ENCODE results near the gene S100PBP.

Gene S100PBP

DNA sequence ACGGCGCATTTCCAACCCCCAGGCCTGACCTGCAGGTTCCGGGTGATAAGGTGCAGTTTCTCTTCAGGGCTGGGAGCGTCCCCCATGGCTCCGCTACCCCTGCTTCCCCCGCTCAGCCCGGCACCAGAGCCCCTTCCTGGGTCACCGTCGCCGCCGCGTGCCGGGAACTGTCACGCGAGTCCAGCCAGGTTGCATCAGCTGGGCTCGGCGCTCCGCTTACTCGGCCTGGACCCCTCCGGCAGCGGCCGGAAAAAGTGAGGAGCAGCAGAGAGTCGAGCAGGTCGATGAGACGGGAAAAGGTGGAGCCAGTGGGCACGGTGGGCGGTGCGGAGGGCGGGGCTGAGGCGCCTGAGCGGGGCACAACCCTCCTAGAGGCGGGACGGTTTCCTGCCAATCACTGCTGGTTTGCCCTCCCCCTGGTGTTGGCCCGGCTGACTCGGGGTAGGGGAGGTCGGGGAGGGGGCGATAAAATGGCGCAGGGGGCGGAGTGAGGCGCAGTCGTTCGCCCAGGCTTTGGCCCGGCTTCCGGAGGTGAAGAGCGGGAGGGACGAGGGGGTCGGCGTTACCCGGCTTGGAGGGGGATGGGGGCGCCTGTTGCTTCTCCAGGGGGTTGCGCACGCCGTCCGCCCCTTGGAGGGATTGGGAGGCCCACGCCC is at the start of gene S100PBP, which contains the start of gene YARS1:
Gene S100PBP (plus strand): TSS at position 495 of the 656 bp plus-strand sequence. CDS start 8,447 bp downstream, outside the sequence.
Gene YARS1 (minus strand): TSS at position 200 of the 656 bp plus-strand sequence. CDS start 114 bp downstream, at position 86.
- peak; percentile 99 for DNase-seq (ENCODE audit: low spot score)

- no peak for DNase-seq (ENCODE audit: low spot score)
Observed at GRCh38 chr1:32768110-32768850, 49.2 kb upstream of the S100PBP start.

DNA sequence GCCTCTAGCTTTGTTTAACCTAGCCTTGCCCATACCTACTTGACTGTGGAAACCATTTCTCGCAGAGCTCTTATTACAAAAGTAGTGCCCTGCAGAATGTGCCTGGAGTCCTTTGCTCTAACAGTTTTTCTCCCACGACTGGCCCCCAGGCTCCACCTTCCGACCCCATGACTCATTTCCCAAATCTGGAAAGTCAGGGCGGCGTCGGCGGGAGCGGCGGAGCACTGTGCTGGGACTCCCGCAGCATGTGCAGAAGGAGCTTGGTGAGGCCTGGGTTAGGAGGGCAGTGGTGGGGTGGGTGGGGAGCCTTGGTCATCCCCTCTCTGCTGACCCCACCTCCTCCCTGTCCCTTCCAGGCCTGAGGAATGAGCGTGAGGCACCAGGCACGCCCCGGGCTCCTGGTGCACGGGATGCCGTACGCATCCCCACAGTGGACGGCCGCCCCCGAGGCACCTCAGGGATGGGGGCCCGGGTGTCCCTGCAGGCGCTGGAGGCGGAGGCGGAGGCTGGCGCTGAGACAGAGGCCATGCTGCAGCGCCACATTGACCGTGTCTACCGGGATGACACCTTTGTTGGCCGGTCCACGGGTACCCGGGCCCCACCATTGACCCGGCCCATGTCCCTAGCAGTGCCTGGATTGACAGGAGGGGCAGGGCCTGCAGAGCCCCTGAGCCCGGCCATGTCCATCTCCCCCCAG is 47.8 kb upstream of the S100PBP start:
- DNase-seq (ENCODE audit: low spot score), result no peak

DNA sequence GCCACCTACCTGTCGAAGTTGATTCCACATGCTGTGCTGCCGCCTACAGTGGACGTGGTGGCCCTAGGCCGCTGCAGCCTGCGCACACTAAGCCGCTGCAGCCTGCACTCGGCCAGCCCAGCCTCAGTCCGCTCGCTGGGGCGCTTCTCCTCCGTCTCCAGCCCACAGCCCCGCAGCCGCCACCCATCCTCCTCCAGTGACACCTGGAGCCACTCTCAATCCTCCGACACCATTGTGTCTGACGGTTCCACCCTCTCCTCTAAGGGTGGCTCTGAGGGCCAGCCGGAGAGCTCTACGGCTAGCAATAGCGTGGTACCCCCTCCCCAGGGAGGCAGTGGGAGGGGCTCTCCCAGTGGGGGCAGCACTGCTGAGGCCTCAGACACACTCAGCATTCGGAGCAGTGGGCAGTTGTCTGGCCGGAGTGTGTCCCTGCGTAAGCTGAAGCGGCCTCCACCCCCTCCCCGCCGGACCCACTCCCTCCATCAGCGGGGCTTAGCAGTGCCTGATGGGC is 47.2 kb upstream of the S100PBP start:
- DNase-seq (ENCODE audit: low spot score), result no peak

- no peak for DNase-seq (ENCODE audit: low spot score)
Observed at GRCh38 chr1:32770741-32771548, 46.5 kb upstream of the S100PBP start.

GRCh38 chr1:32771561-32772280 is 45.7 kb upstream of the S100PBP start:
- DNase-seq (ENCODE audit: low spot score), result no peak

DNA sequence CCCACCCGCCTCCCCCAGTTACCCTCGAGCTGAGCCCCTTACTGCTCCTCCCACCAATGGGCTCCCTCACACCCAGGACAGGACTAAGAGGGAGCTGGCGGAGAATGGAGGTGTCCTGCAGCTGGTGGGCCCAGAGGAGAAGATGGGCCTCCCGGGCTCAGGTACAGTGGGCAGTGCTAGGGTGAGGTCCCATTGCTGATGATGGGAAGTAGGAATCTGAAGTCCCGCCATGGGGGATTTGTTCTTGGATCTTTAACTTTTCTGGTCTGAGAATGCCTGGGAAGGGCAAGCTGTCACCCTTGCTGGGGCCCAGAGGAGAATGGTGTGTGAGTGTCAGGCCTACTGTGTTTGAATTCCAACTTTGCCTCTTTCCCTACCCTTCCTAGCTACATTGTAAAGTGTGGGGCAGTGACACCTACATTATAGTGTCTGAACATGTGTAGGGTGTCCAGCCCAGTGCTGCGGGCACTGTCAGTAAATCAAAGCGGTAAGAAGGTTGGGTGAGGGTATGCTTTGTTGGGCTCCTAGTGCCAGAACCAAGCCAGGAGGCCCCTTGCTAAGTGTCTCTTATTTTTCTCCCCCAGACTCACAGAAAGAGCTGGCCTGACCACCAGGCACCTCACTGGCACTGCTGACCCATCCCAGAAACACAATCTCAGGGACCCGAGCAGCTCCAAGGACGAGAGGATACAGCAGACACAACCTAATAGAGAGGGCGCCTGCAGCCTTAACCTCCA is 45.0 kb upstream of the S100PBP start:
- DNase-seq (ENCODE audit: low spot score), result no peak

DNA sequence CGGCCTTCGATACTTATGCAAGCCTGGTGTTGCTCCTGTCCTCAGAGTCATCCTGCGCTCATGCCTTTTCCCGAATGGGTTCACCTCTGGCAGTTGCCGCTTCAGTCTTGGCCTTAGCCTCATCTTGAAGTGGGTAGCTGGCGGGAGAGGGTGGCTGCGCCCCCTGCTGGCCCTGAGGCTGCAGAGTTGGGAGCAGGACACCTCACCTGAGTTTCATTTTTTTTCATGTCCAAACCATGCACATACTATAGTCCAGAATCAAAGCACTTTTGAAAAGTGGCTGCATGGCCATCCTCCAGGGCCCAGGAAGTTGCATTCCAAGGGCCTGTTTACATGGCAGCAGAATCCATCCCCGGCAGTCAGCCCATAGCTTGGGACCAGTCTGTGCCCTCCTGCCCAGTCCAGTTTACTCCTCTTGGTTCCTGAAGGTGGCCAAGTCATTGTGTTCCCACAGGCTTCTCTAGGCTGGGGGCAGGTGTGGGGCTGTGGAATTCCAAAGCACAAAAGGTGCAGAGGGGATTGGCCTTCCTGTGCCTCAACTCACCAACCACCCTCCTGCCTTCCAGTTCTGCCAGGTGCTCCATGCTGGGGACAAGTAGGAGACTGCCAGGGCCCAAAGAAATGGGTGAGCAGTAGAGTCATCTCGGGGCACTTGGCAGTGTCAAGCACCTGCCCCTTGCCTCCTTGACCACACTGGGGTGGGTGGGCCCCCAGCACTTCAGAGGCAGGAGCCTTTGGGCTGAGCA is 44.3 kb upstream of the S100PBP start:
- peak; percentile 72 for DNase-seq (ENCODE audit: low spot score)

DNA sequence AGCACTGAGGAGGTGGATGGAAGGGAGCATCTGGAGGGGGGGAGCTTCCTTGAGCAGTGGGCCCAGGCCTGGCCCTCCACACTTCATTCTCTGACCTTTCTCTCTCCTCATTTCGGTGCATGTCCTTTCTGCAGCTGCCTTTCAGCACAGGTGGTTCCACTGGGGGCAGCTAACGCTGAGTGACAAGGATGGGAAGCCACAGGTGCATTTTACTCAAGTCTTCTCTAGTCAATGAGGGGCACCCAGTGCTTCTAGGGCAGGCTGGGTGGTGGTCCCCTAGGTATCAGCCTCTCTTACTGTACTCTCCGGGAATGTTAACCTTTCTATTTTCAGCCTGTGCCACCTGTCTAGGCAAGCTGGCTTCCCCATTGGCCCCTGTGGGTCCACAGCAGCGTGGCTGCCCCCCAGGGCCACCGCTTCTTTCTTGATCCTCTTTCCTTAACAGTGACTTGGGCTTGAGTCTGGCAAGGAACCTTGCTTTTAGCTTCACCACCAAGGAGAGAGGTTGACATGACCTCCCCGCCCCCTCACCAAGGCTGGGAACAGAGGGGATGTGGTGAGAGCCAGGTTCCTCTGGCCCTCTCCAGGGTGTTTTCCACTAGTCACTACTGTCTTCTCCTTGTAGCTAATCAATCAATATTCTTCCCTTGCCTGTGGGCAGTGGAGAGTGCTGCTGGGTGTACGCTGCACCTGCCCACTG is 43.5 kb upstream of the S100PBP start:
- no peak for DNase-seq (ENCODE audit: low spot score)

- no peak for DNase-seq (ENCODE audit: low spot score)
Observed at GRCh38 chr1:32774464-32774808, 43.0 kb upstream of the S100PBP start.

DNA sequence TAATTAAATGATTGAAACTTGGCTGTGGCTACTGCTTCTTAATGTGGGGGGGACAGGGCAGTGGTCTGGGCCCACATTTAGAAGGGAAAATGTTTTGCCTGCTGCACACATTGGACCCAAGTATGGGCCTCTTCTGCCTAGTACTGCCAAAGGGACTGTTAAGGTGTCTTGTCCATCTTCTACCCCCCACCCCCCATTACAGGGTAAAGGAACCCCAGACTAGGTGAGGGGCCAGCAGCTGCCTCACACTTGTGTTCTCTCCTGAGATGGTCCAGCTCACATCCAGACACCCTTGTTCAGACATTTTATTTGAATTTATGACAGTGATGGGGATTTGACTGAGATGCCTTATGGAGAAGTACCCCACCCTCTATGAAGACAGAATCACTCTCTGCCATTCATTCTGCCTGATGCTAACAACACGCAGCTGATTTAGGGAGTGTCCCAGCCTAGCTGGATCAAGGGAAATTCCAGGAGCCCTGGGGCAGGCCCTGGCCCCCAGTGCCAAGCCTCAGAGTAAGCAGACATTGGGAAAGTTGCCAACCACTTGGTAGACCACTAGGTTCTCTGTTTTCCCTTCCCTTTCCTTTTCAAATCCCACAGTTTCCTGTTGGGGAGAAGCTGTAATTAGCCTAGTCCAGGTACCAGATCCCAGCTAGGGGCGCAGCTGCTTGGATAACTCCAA is 42.4 kb upstream of the S100PBP start:
- no peak for DNase-seq (ENCODE audit: low spot score)

DNA sequence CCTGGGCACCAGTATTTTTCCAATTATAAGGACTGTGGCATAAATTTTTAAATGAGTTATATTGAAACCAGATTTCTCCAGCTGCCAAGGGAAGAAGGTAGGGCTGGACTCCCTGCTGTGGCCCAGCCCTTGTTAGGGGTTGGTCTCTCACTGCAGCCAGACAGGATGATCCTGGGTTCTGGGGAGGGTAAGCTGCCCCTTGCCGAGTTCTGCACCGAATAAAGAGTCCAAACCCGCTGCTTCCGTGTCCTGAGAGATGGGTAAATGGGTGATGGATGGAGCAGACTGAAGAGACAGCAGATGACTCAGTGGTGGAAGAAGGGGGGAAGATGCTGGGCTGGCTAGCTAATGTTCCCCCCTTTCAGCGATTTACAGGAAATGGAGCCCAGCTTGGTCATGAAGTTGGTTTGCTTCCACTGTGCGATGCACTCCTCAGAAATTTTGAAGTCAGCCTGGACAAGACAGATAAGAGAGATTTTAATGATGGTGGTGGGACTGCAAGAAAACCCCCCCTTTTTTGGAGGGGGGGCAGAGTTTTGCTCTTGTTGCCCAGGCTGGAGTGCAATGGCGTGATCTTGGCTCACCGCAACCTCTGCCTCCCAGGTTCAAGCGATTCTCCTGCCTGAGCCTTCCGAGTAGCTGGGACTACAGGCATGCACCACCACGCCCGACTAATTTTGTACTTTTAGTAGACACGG is 41.7 kb upstream of the S100PBP start:
- no peak for DNase-seq (ENCODE audit: low spot score)

- DNase-seq (ENCODE audit: low spot score), result no peak
Observed at GRCh38 chr1:32779242-32779641, 38.2 kb upstream of the S100PBP start.

DNA sequence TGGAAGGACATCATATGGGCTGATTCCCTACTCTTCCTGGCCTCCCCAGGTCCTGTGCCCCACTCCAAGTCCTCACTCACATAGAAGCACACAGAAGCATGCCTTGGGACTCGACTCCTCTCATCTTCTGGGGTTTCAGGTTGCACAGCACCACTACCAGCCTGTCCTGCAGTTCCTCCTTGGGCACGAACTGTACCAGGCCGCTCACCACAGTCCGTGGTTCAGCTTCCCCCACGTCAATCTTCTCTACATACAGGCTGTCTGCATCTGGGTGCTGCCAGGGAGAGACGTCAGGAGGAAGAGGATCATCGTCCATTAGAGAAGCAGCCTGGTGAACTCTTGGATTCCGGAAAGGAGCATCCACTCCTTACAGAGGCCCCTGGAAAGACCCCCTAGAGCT is 37.4 kb upstream of the S100PBP start:
- DNase-seq (ENCODE audit: low spot score), result no peak

GRCh38 chr1:32780628-32781234 is 36.7 kb upstream of the S100PBP start:
- DNase-seq (ENCODE audit: low spot score), result no peak

DNA sequence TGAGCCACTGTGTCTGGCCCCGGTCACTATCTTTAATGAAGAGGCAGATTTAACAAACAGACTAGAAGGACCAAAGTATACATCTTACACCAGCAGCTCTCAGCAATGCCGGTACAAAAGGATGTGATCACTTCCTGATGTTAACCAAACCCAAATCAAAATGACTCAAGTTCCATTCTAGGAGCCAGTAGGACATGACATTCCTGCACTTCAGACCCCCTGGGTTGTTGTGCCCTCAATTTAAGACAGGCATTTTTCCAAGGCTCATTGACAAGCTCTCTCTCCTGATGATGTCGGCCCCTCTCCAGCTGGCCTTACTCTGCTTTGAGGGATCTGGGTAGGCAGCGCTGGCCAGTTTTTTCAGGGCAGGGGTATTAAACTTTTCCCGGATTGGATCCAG is 35.4 kb upstream of the S100PBP start:
- DNase-seq (ENCODE audit: low spot score), result no peak

DNA sequence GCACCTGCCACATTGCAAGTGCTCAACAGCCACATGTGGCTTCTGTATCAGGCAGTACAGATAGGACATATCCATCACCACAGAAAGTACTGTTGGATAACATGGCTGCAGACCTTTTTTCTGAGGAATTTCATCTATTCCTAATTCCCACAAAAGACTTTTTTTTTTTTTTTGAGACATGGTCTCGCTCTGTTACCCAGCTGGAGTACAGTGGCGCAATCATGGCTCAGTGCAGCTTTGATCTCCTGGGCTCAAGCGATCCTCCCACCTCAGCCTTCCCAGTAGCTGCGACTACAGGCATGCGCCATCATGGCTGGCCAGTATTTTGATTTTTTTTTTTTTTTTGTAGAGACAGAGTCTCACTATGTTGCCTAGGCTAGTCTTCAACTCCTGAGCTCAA is 33.6 kb upstream of the S100PBP start:
- no peak for DNase-seq (ENCODE audit: low spot score)

DNA sequence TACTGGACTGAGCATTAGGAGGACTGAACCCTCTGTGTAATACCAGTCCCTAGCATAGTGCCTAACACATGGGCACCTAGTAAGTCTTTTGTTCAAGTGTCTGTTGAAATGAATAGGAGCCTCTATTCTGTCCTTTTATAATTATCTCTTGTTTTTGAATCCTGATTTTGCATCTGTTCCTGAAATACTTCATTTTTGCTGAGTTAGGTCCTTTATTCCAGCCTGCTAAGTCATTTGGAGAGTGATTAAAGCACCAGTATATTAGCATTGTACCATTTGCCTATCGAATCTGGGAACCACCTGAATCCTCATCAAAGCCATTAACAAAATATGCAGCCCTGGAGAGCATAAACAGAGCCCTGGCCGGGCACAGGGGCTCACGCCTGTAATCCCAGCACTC is 32.6 kb upstream of the S100PBP start:
- DNase-seq (ENCODE audit: low spot score), result no peak
